Measurements from ENCODE around the gene MYL12A. TPM values are rescaled to one million over a fixed set of nuclear protein-coding genes. Genes with fewer than 3 reads are reported as not detected.

MYL12A gene
- total RNA-seq, 1 donor from 2014 or later = 2,410 TPM

- DNase-seq = no peak
- H3K4me3 ChIP-seq = peak overlapping the region; percentile 98
- H3K4me1 ChIP-seq = peaks cover 94% of the 10 kb centered on the region
- TF ChIP-seq, protein P1, sequence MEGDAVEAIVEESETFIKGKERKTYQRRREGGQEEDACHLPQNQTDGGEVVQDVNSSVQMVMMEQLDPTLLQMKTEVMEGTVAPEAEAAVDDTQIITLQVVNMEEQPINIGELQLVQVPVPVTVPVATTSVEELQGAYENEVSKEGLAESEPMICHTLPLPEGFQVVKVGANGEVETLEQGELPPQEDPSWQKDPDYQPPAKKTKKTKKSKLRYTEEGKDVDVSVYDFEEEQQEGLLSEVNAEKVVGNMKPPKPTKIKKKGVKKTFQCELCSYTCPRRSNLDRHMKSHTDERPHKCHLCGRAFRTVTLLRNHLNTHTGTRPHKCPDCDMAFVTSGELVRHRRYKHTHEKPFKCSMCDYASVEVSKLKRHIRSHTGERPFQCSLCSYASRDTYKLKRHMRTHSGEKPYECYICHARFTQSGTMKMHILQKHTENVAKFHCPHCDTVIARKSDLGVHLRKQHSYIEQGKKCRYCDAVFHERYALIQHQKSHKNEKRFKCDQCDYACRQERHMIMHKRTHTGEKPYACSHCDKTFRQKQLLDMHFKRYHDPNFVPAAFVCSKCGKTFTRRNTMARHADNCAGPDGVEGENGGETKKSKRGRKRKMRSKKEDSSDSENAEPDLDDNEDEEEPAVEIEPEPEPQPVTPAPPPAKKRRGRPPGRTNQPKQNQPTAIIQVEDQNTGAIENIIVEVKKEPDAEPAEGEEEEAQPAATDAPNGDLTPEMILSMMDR (IDR thresholded peaks at IDR 0.05; ENCODE audit: borderline replicate concordance) = no peak
- intact Hi-C loops (cut with micrococcal nuclease) = no loop called here
- peak overlapping the region; percentile 100 for H3K27ac ChIP-seq (replicated peaks)
- H3K27me3 ChIP-seq (ENCODE audit: low read depth) = no peaks in the 10 kb centered on the region
- H3K9me3 ChIP-seq (replicated peaks) = no peaks in the 10 kb centered on the region
- peaks cover 61% of the 10 kb centered on the region for H3K36me3 ChIP-seq
Measured at GRCh38 chr18:3252843-3253242, 5.2 kb downstream of the MYL12A start.

DNA sequence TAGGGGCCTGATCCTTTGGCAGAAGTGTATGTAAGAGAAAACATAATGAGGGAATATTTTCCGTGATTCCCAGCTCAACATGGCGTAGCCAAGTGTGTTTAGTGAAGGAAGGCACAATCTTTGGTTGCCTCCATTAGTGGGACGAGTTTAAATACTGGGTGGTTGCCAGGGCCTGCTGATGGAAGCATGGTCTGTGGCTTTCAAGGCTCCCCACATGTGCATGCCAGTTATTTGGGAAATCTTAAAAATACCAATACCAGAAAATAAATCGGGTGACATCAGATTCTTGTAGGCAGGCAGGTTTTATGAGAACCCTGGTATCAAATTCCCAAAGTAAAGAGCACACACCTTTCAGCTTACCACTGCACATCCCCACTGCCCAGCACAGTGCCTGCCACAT is 7.1 kb downstream of the MYL12A start:
- intact Hi-C loops (cut with micrococcal nuclease) = no loop called here
- H3K9me3 ChIP-seq (replicated peaks) = no peaks in the 10 kb centered on the region
- peaks cover 96% of the 10 kb centered on the region for H3K4me1 ChIP-seq
- DNase-seq = no peak
- H3K36me3 ChIP-seq = peaks cover 65% of the 10 kb centered on the region
- TF ChIP-seq, protein P1 (IDR thresholded peaks at IDR 0.05; ENCODE audit: borderline replicate concordance) = no peak
- H3K4me3 ChIP-seq = peak overlapping the region; percentile 98
- H3K27ac ChIP-seq (replicated peaks) = peak overlapping the region; percentile 100
- H3K27me3 ChIP-seq (ENCODE audit: low read depth) = no peaks in the 10 kb centered on the region

GRCh38 chr18:3255611-3256165 is 8.1 kb downstream of the MYL12A start:
- Histone ChIP-seq H3K4me3 (peak overlapping the region; percentile 98), H3K27me3 (ENCODE audit: low read depth) (no peaks in the 10 kb centered on the region), H3K36me3 (peaks cover 60% of the 10 kb centered on the region), H3K4me1 (peaks cover 95% of the 10 kb centered on the region), H3K9me3 (replicated peaks) (no peaks in the 10 kb centered on the region), H3K27ac (replicated peaks) (peak overlapping the region; percentile 100)
- TF ChIP-seq, protein P1 (IDR thresholded peaks at IDR 0.05; ENCODE audit: borderline replicate concordance) = no peak
- intact Hi-C loops (cut with micrococcal nuclease) = no loop called here
- DNase-seq = no peak

DNA sequence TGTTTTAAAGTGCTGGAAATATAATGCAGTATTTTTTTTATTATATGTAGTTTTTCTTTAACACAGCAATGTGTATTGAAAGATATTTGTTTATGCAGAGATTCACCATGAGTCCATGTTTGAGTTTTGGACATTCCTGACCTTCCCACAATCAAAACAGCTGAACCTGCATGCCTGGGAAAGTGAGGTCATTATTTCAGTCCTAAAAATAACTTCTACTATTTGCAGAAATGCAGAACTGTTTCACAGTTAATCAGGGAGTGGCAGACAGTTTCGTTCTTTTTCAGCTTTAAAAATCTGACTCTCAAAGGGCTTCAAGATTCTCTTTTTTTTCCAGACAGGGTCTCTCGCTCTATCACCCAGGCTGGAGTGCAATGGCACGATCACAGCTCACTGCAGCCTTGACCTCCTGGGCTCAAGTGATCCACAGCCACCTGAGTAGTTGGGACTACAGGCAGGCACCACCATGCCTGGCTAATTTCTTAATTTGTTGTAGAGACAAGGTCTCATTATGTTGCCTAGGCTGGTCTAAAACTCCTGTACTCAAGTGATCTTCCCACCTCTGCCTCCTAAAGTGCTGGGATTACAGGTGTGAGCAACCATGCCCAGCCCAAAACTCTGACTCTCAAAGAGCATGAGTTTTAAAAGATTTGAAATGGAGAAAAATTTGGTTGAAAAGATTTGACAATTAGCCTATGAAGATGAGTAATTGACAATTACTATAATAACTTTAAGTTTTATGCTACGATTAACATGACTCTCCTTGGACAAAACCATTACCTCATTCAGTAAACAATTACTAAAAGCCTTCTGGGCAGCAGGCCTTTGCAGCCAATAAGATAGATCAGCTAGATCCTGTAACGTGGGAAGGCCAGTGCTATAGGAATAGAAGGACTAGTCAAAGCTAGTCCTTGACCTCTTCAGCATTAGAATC is 9.4 kb downstream of the MYL12A start:
- H3K27me3 ChIP-seq (ENCODE audit: low read depth) = no peaks in the 10 kb centered on the region
- H3K27ac ChIP-seq (replicated peaks) = peak overlapping the region; percentile 100
- peaks cover 60% of the 10 kb centered on the region for H3K36me3 ChIP-seq
- TF ChIP-seq, protein P1 (IDR thresholded peaks at IDR 0.05; ENCODE audit: borderline replicate concordance) = no peak
- peaks cover 94% of the 10 kb centered on the region for H3K4me1 ChIP-seq
- no peaks in the 10 kb centered on the region for H3K9me3 ChIP-seq (replicated peaks)
- intact Hi-C loops (cut with micrococcal nuclease) = no loop called here
- DNase-seq = no peak
- peak overlapping the region; percentile 98 for H3K4me3 ChIP-seq

DNA sequence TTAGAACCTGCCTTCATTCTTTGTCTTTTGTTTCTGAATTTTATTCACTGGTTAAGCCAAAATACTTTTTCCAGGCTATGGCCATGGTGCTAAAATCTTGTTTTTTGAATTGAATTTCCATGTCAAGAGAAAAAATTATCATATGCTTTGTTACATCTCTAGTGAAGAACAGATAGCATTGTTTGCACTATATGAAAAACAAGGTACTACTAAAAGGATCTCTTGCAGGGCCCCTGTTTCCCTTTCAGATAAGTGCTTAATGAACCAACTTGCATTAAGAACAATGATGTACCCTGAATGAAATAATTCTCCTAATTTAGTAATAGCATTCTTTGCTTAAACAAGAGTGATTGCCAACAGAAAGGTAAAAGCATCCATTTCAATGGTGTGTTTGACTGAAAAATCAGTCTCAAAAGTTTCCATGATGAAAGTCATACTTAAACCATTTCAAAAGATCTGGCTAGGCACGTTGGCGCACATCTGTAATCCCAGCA is 10.1 kb downstream of the MYL12A start:
- Histone ChIP-seq H3K27me3 (ENCODE audit: low read depth) (no peaks in the 10 kb centered on the region), H3K9me3 (replicated peaks) (no peaks in the 10 kb centered on the region), H3K27ac (replicated peaks) (peak overlapping the region; percentile 100), H3K4me3 (peak overlapping the region; percentile 98), H3K36me3 (peaks cover 60% of the 10 kb centered on the region), H3K4me1 (peaks cover 94% of the 10 kb centered on the region)
- TF ChIP-seq, protein P1 (IDR thresholded peaks at IDR 0.05; ENCODE audit: borderline replicate concordance) = no peak
- intact Hi-C loops (cut with micrococcal nuclease) = no loop called here
- no peak for DNase-seq
